ENCODE results near the gene METAP2.

Gene METAP2

DNA sequence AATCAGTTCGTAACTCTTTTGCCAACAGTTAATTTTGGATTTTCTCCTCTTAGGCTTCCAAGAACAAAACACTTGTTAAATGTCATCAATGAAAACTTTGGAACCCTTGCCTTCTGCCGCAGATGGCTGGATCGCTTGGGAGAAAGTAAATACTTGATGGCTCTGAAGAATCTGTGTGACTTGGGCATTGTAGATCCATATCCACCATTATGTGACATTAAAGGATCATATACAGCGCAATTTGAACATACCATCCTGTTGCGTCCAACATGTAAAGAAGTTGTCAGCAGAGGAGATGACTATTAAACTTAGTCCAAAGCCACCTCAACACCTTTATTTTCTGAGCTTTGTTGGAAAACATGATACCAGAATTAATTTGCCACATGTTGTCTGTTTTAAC is 39.6 kb downstream of the METAP2 start:
- no peak for DNase-seq (ENCODE audit: low read depth)

DNA sequence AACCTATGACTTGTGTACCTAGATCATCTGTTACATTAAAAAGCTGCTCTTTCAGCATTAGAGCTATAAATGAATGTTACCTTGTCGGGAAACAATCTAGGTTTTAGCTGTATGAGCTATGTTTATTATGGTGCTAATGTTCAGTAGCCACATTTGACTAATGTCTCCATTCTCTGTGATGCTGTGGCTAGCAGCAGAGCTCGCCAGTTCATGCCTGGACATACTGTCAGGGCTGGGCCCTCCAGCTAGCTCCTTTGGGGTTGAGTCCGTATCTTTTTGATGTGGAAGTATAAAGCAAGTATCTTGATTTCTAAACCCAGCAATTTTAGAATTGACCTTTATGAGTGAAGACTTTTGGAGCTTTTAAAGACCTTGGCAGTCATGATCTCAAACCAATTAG is 41.2 kb downstream of the METAP2 start:
- DNase-seq (ENCODE audit: low read depth), result no peak

DNA sequence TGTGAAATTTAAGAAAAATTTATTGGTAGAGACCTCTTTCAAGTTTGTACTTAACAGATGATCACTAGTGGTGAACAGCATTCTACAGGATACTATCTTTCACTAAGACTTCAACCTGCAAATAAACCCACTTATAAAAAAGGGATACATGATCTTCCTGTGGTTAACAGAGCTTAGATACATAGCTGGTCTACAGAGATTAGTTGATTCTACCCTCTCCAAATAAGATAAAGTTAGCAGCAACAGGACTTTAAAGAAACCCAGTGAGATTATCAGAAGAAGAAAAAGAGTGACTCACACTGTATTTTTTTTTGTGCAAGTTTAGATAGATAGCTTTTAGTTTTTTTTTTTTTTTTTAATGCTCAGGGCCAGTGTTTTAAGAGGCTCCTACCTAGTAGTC is 42.8 kb downstream of the METAP2 start:
- DNase-seq (ENCODE audit: low read depth), result no peak

DNA sequence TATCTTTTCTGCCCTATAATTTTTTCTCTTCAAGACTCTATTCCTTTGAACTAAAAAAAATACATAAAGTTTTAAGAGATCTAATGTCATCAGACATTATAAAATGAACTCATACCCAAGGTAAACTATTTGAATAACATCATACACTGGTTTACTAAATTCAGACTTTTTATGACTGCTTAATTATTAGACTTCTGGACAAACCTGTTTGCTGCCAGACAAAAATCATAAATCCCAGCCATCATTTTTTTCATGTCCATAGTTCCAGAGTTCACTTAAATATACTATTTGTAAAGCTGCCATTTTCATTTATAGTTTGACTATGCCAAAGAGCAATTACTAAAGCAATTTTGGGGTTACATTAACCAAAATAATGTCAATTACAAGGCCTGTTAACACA is 43.3 kb downstream of the METAP2 start:
- no peak for DNase-seq (ENCODE audit: low read depth)

DNA sequence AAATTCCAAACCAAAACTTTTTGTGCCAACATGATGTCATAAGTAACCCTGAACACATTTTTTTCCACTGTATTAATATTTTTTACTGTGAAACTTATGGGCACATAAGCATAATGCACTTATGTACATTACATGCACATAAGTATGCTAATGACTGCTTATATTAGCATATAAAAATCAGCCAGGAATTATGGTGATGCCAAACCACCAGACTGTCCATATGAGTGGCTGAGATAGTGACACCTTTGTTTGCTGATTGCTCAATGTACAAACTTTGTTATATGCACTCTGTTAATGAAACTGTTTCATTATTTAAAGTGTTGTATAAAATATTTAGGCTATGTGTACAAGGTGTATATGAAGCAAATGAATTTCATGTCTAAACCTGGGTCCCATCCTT is 45.0 kb downstream of the METAP2 start:
- no peak for DNase-seq (ENCODE audit: low read depth)

DNA sequence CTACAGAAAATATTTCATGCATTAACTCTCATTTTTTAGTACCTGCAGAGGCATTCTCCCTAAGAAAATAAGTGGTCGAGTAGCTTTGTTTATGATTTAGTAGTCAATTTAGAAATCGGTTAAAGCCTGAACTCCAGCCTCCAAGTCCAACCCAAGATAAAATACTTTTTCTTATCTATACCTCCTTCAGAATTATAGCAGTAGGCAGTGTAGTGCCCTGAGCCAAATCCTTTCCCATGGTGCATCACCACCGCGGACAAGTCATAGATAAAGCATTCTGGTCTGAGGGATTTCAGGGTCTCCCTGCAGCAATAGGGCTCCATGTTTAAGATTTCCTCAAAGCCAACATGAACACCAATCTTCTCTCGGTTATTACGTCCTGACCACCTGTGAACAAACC is 46.9 kb downstream of the METAP2 start:
- DNase-seq (ENCODE audit: low read depth), result no peak

DNA sequence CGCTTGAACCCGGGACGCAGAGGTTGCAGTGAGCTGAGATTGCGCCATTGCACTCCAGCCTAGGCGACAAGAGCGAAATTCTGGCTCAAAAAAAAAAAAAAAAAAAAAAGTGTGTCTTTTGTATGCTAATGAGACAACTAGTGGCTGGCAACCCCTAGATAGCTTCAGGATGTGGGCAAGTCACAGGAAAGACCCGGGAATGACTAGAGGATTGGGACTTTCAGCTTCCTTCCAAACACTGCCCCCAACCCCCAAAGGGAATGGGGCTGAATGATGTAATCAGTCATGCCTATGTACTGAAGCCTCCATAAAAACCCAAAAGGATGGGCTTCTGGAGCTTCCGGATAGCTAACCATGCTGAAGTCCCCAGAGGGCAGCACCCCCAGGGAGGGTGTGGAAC is 48.7 kb downstream of the METAP2 start:
- DNase-seq (ENCODE audit: low read depth), result no peak

DNA sequence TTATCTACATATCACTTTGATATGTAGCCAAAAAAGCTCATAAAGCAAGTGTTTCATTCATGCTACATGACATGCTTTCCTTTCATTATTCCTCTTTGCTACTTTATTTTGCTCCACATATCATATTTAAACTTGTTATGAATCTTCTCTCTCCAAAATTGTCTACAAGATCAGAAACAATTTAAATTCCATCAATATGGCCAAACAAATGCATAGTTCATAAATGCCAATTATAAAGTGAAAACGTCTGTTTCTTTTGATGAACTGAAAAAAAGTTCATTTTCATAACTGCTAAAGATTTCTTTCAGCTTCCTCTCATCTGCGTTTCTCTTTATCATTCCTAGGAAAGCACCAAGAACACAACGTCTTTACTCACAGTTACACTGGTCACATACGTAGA is 54.5 kb downstream of the METAP2 start:
- no peak for DNase-seq (ENCODE audit: low read depth)

DNA sequence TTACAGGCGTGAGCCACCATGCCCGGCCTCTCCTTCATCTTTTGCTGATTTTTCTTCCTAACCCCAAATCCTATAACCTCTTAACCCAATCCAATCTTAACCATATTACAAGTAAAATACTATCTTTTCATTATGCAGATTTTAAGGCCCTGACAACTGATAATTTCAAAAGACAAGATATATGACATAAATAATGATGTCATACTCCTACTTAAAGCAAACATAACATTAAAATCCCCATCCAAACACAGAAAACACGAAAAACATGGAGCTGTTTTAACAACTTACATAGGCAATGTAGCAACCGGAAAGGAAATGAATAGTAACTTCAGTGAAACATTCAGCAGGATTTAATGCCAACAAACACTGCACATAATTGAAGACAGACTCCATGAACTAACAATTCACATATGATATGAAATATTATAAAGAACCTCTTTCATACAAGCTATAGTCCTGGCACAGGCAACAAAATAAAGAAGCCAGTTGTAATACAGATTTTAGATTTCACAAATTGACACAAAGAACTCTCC is 55.8 kb downstream of the METAP2 start:
- no peak for DNase-seq (ENCODE audit: low read depth)

DNA sequence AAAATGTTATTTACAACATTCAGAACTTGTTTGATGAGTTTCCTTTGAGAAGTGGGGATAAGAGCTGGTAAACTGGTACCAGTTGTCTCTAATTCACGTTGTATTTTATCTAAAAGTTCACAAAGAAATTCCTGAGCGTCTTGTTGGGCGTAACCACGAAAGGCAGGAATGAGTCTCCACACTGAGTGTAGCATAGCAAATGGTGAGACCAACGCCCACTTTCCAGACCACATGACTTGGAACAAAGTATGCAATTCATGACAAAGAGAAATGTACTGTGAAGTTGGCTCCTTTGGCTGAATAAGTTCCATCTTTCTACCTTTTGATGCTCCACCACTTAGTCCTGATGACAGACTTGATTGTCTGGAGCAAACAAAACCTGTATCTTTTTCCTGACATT is 58.9 kb downstream of the METAP2 start:
- no peak for DNase-seq (ENCODE audit: low read depth)

DNA sequence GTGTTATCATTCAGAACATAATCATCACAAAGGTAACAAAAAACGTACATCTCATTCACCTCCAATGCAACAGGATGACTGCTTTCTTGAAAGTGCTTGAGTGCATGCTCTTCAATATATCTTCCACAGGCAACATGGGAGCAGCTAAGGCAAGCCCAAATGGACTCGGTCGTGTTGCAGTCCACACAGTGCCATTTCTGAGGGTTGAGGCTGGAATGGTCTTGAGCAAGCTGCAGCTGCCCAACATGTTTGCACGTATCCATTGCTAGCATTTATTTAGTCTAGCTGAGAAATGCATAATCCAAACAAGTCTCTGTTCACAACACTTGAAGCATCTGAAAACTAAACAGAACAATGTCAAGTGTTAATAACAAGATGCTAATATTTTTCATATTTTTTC is 60.0 kb downstream of the METAP2 start:
- no peak for DNase-seq (ENCODE audit: low read depth)

DNA sequence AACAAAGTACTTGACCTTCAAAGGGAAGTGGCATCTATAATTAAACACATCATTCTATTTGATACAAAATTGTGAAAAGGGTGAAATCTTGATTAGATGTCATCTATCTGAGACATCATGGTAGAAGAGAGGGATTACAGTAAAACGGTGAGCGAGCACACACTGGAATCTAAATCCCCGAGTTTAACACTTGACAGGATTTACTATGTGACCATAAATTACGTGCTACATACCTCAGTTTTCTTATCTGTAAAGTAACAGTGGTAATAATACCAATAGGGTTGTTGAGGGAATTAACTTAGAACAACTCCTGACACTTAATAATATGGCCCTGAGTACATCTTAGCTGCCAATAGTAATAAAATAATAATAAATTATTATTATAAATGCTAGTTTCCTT is 64.1 kb downstream of the METAP2 start:
- no peak for DNase-seq (ENCODE audit: low read depth)

DNA sequence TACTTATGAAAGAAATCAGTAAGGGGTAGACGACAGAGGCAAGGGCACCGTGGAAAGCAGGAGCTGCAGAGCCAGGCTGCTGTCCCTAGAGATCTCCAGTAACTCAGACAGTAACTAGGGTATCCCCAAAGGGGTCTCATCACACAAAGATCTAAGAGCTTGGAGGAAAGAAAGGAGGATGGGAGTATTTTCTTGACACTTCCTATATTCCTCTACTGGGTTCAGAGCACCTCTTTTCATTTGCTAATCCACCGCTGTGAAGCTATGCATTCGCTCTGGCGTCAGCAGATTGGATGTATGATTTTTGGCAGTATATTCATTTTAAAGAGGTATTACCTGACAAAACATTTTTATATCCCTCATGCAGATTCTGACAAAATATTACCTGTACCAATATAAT is 64.7 kb downstream of the METAP2 start:
- no peak for DNase-seq (ENCODE audit: low read depth)

DNA sequence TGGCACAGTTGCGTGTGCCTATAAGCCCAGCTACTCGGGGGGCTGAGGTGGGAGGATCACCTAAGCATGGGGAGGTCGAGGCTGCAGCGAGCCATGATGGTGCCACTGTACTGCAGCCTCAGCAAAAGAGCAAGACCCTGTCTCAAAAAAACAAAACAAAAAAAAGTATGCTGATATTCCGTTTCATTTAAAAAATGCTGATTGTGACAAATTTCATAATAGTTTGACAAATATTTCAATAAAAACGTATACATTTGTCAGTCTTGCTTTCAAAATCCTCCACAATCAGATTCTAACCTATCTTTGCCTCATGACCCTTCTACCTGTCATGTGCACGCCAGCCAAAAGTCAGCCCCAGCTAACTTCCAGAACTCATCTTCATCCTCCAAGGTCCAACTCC is 67.5 kb downstream of the METAP2 start:
- DNase-seq (ENCODE audit: low read depth), result no peak

DNA sequence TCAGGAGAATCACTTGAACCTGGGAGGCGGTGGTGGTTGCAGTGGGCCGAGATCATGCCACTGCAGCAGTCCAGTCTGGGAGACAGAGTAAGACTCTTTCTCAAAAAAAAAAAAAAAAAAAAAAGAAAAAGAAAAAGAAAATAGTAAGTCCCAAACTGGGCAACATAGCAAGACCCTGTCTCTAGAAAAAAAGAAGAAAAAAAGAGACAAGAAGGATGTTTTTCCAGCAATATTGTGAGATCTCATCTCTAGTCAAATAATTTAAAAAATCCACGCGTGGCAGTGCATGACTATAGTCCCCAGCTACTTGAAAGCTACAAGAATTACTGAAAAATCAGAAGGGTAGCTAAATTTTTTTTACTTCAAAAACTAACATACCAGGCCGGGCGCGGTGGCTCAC is 69.4 kb downstream of the METAP2 start:
- no peak for DNase-seq (ENCODE audit: low read depth)

DNA sequence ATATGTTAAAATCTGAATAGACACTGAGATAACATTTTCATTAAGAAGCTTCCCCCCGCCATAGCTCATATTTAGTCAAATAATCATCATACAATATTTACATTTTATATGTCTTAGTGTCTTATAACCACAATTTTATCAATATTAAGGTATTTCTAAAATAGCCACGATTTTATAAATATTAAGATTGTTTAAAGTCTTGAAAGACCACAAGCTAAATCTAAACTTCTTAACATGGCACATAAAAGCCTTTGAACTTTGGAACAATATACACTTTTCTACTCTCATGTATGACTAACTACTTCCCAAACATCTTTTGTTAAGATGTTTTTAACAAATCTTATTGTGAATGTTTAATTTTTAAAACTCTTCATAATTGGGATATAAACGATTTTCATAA is 70.8 kb downstream of the METAP2 start:
- no peak for DNase-seq (ENCODE audit: low read depth)

DNA sequence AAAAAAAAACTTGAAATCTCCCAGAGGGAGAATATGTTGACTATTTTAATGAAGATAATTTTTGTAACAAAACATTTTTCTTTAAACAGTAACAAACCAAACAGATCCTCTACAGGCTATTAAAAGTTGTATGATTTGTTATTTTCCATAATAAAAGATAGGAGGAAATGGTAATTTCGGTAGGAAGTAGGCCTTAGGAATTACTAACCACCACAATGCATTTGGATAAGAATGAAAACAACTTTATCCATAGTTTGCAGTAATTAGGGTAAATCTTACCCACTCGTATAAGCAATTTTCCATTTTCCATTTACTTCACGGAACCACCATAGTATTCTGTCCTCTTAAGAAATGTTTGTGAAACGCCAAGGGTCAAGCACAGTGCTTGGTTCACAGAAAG is 71.4 kb downstream of the METAP2 start:
- DNase-seq (ENCODE audit: low read depth), result no peak

DNA sequence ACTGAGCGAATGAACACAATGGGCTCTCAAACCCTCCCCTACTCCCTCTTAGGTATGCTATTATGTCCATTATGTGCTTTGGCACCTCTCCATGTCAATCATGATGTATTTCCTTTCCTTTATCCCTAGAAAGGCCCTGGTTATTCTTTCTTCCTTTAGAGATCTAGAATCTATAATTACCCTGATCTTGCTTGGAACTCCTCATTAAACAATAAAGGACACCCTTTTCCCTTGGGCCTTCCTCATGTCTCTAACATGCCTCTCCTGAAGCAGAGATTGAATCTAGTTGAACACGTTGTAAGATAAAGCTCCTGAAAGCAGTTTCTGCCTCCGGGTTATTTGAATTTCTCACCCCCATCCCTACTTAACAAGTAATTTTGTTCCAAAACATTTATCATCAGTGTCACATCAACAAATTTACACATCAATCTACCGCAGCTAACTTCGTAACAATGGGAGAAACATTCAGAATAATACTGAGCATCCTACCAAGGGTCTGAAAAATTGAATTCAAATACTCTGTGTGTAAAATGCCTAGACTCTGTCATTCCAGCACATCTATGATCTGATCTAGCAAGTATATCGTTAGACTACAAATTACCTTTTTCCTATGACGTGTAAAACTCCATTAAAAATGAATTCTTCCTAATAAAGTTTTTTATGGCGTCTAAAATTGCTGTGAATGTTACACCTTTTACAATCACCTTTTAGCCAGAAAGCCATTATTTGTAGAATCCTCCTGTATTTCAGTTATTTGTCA is 72.0 kb downstream of the METAP2 start:
- DNase-seq (ENCODE audit: low read depth), result no peak

DNA sequence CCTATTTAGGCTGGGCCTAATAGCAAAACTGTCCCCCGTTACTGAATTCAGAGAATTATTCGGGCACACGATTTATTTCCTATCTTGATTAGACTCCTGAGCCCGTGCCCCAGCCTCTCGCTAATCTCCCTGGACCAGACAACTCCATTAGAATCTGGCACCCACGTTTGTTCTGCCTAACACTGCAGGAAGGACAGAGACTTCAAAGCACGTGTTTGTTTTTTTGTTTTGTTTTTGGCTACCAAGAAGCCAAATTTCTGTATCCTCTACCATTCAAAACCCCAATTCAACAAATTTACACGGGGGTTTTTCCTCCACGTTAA is 72.5 kb downstream of the METAP2 start:
- DNase-seq (ENCODE audit: low read depth), result no peak

DNA sequence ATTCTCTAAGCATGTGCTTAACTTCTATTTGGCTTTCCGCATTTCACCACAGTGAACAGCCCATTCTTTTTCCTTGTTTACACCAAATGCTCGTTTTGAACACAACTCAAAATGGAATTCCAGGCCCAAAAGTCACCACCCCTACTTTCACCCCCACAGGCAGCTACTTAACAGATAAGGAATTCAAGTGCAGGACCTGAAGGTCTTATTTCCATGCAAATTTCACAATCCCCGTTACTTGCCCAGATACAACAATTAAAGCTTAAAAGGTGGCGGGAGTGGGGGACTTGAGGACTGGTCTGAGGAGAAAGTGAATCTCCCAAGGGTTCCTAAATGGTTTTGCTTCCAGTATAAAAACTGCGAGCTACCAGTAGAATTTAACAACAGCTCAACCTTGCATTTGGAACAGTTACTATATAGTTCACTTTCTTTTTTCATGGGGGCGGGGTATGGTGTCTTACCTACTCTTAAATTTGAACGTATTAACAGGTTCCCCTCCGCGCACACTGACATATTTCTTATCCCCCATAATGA is 73.6 kb downstream of the METAP2 start:
- no peak for DNase-seq (ENCODE audit: low read depth)

DNA sequence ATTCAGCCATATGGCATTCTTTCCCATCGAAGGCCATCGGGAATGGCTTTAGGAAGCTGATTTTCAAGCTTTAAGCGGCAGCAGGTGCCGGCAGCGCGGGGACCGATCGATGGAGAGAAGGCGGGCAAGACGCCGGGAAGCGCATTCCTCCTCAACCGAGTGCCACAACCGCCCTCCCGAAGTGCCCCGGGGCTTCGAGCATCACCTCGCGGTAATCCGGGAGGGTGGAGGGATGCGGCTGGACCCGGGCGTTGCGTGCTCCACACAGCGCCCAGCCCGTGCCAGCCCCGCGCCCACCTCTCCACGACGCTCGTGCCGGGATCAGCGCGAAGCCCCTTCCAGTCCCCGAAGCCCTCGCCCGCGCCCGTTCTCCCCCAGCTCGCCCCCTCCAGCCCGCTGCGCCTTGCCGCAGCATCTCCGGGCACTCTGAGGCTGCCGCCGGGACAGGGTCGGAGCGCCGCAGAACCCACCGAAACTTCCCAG is 74.1 kb downstream of the METAP2 start:
- peak; percentile 7 for DNase-seq (ENCODE audit: low read depth)

DNA sequence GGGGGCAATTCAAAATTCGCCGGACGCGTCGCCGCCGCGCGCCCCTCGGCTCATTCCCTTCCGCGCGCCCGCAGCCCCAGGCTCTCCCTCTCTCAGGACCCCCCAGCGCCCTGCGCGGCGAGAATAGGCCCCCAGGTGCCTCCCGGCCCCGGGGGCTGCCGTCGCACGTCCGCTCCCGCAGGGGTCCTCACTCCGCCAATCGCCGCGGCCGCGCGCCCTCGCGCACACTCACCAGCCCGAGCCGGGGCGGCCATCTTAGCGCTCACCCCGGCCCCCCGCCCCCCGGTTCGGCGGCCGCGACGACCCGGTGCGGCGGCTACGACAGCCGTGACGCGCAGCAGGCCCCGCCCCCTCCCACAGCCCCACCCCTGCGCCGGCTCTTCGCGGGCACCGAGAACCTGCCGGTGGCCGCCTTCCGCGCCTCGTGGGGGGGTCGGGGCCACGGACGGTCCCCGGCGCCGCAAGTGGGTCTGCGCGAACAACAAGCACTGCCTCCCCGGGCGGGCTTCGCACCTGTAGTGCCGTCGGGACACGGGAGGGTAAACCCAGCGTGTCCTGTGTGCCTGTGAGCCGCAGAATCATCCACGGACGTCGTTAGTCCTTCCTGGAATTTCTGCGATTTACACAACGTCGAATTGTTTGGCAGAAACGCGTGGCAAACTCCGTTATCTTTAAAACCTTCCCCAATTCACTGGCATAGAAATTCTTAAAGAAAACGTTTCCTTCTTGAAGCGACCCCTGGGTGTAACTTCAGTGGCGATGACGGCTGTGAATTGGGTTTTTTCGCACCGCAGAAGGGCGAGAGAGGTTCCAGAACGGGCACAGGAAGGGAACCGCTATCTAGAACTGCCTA is 74.8 kb downstream of the METAP2 start:
- peak; percentile 59 for DNase-seq (ENCODE audit: low read depth)
